Neural cell (in vitro differentiated cells): ENCODE measurements around the gene ADGRD1. TPM values are rescaled to one million over a fixed set of nuclear protein-coding genes. Genes with fewer than 3 reads are reported as not detected.

Source experiments
- H2AFZ ChIP-seq: fragments of 200-600, 300-800 bp; sonication (generic), shearing (Covaris generic); 2 replicates; pipeline ENCODE4 v1.6.0; 2014; ENCODE audit warnings: low read depth, mild to moderate bottlenecking, antibody characterized with exemption, low read length, moderate library complexity
- H3F3A ChIP-seq: fragments of 200-600 bp; shearing (Covaris generic); 2 replicates; pipeline ENCODE4 v1.6.1; 2016; ENCODE audit warnings: mild to moderate bottlenecking, moderate library complexity, mixed read lengths, antibody characterized with exemption, low read length; ENCODE audit not compliant: insufficient read depth, poor library complexity, severe bottlenecking
- H3K27ac ChIP-seq: fragments of 200-600, 300-800 bp; sonication (generic), shearing (Covaris generic); 2 replicates; pipeline ENCODE4 v1.5.1; 2014; ENCODE audit warnings: mild to moderate bottlenecking, low read length, moderate library complexity
- H3K27me3 ChIP-seq: fragments of 300-800, 200-600 bp; sonication (generic), shearing (Covaris generic); 2 replicates; pipeline ENCODE4 v1.6.0; 2014; ENCODE audit warnings: mild to moderate bottlenecking, low read depth, low read length, moderate library complexity; ENCODE audit not compliant: insufficient read depth
- H3K36me3 ChIP-seq: fragments of 300-800, 200-600 bp; sonication (generic), shearing (Covaris generic); 2 replicates; pipeline ENCODE4 v1.5.1; 2014; ENCODE audit warnings: mild to moderate bottlenecking, antibody characterized with exemption, low read length, moderate library complexity; ENCODE audit not compliant: insufficient read depth
- H3K4me2 ChIP-seq: fragments of 300-800, 200-600 bp; sonication (generic), shearing (Covaris generic); 2 replicates; pipeline ENCODE4 v1.6.0; 2014; ENCODE audit warnings: mild to moderate bottlenecking, low read length
- H3K4me3 ChIP-seq: fragments of 300-800, 200-600 bp; sonication (generic), shearing (Covaris generic); 2 replicates; pipeline ENCODE4 v1.5.1; 2014; ENCODE audit warnings: mild to moderate bottlenecking, low read length, moderate library complexity
- H3K79me2 ChIP-seq: fragments of 200-600 bp; shearing (Covaris generic); replicated peaks from 2 replicates; pipeline ENCODE4 v1.6.0; 2014; ENCODE audit warnings: mild to moderate bottlenecking, low read length, moderate library complexity; ENCODE audit not compliant: insufficient read depth
- H3K9ac ChIP-seq: fragments of 300-800, 200-600 bp; sonication (generic), shearing (Covaris generic); 2 replicates; pipeline ENCODE4 v1.6.1; 2016; ENCODE audit warnings: mild to moderate bottlenecking, low read length, mixed read lengths
- H3K9me2 ChIP-seq: fragments of 200-600 bp; shearing (Covaris generic); 2 replicates; pipeline ENCODE4 v1.6.1; 2016; ENCODE audit warnings: mild to moderate bottlenecking, low read length, mixed read lengths; ENCODE audit not compliant: insufficient read depth
- H3K9me3 ChIP-seq: fragments of 200-600, 300-800 bp; sonication (generic), shearing (Covaris generic); 2 replicates; pipeline ENCODE4 v1.6.1; 2016; ENCODE audit warnings: mild to moderate bottlenecking, mixed run types, low read length, moderate library complexity, mixed read lengths
- H4K20me1 ChIP-seq: fragments of 200-600 bp; shearing (Covaris generic); 2 replicates; pipeline ENCODE4 v1.6.1; 2016; ENCODE audit warnings: mild to moderate bottlenecking, mixed run types; ENCODE audit not compliant: insufficient read depth
- EP300 ChIP-seq: fragments of 450-650 bp; conservative IDR thresholded peaks from 2 replicates; pipeline ENCODE4 v1.6.1; 2014; ENCODE audit warnings: antibody characterized with exemption, mild to moderate bottlenecking, moderate library complexity; ENCODE audit not compliant: poor library complexity, severe bottlenecking
- EZH2 ChIP-seq: fragments of 200-600, 300-800 bp; shearing (Covaris generic), sonication (generic); IDR thresholded peaks from 2 replicates; pipeline ENCODE4 v1.6.1; 2014; ENCODE audit warnings: antibody characterized with exemption, low read length, borderline replicate concordance, mild to moderate bottlenecking; ENCODE audit not compliant: insufficient read depth, poor library complexity, severe bottlenecking
- MXI1 ChIP-seq: fragments of 450-650 bp; conservative IDR thresholded peaks from 2 replicates; pipeline ENCODE4 v1.6.1; 2014; ENCODE audit warnings: antibody characterized with exemption, mild to moderate bottlenecking; ENCODE audit not compliant: poor library complexity, severe bottlenecking
- POLR2AphosphoS5 ChIP-seq: IDR thresholded peaks from 2 replicates; pipeline ENCODE4 v1.6.1; 2012
- RAD21 ChIP-seq: fragments of 450-650 bp; conservative IDR thresholded peaks from 2 replicates; pipeline ENCODE4 v1.6.1; 2014; ENCODE audit warnings: antibody characterized with exemption, mild to moderate bottlenecking, moderate library complexity
- SMC3 ChIP-seq: fragments of 450-650 bp; conservative IDR thresholded peaks from 2 replicates; pipeline ENCODE4 v1.6.1; 2014; ENCODE audit warnings: antibody characterized with exemption, mild to moderate bottlenecking, moderate library complexity; ENCODE audit not compliant: poor library complexity
- TAF1 ChIP-seq: IDR thresholded peaks from 2 replicates; pipeline ENCODE4 v1.6.1; 2012; ENCODE audit warnings: low read depth
- polyA plus RNA-seq: library from polyadenylated mRNA; depleted of rRNA; stranded (reverse); fragments of >200 nt; gene quantifications from 2 replicates; pipeline ENCODE4 v1.2.3, GENCODE V29; 2014
- TF ChIP-seq, protein P1 (sequence below): fragments of 450-650 bp; IDR thresholded peaks from 2 replicates; pipeline ENCODE4 v1.5.1; 2014; ENCODE audit warnings: antibody characterized with exemption, mild to moderate bottlenecking, moderate library complexity; ENCODE audit not compliant: poor library complexity, severe bottlenecking
- TF ChIP-seq, protein P2 (sequence below): IDR thresholded peaks from 2 replicates; pipeline ENCODE4 v1.6.1; 2012; ENCODE audit warnings: borderline replicate concordance

ADGRD1 gene
- polyA plus RNA-seq, 1 donor from 2014 or later: 1.7 TPM

DNA sequence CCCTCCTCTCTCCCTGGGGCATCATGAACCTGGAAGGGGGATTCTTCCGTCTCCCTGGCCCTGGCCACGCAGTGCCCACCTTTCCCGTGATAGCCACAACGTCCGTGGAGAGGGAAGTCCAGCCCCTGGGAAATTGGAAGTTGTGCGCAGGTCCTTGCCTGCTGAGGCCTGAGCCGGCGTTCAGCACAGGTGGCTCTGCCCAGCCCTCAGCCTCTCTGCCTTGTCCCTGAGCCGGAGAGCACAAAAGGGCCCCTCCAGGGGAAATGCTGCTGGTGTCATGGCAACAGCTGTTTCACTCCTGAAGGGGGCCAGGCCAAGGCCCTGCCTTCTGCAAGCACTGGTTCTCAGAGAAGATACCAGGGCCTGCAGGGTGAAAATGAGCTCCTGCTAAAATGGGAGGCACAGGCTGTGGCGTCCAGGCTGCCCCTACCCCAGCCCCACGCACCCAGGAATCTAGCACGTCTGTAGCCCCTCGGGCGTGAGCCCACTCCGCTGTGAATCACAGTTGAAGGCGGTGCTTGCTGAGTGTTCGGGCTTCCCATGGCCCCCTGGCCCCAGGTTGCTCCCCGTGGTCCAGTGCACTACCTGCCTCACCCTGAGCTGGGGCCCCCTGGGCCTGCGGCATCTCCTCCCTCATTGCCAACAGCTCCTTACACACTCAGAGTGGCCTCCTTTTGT, 149.4 kb downstream of the ADGRD1 start:
- no peaks in the 10 kb centered on the region for H4K20me1 ChIP-seq
- H3K4me2 ChIP-seq: no peak overlapping the region
- no peaks in the 10 kb centered on the region for H3K79me2 ChIP-seq
- H3K9me3 ChIP-seq: no peaks in the 10 kb centered on the region
- peak overlapping the region; percentile 14 for H2AFZ ChIP-seq
- no peak overlapping the region for H3K27ac ChIP-seq
- H3K4me3 ChIP-seq: peak overlapping the region; percentile 18
- H3K9me2 ChIP-seq: no peaks in the 10 kb centered on the region
- peak overlapping the region; percentile 46 for H3K9ac ChIP-seq
- H3K27me3 ChIP-seq: no peaks in the 10 kb centered on the region
- TF ChIP-seq, protein P1, sequence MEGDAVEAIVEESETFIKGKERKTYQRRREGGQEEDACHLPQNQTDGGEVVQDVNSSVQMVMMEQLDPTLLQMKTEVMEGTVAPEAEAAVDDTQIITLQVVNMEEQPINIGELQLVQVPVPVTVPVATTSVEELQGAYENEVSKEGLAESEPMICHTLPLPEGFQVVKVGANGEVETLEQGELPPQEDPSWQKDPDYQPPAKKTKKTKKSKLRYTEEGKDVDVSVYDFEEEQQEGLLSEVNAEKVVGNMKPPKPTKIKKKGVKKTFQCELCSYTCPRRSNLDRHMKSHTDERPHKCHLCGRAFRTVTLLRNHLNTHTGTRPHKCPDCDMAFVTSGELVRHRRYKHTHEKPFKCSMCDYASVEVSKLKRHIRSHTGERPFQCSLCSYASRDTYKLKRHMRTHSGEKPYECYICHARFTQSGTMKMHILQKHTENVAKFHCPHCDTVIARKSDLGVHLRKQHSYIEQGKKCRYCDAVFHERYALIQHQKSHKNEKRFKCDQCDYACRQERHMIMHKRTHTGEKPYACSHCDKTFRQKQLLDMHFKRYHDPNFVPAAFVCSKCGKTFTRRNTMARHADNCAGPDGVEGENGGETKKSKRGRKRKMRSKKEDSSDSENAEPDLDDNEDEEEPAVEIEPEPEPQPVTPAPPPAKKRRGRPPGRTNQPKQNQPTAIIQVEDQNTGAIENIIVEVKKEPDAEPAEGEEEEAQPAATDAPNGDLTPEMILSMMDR: no peak
- TF ChIP-seq EP300 (no peak), TAF1 (no peak), POLR2AphosphoS5 (no peak), RAD21 (no peak), EZH2 (no peak), MXI1 (no peak), SMC3 (no peak)
- TF ChIP-seq, protein P2, sequence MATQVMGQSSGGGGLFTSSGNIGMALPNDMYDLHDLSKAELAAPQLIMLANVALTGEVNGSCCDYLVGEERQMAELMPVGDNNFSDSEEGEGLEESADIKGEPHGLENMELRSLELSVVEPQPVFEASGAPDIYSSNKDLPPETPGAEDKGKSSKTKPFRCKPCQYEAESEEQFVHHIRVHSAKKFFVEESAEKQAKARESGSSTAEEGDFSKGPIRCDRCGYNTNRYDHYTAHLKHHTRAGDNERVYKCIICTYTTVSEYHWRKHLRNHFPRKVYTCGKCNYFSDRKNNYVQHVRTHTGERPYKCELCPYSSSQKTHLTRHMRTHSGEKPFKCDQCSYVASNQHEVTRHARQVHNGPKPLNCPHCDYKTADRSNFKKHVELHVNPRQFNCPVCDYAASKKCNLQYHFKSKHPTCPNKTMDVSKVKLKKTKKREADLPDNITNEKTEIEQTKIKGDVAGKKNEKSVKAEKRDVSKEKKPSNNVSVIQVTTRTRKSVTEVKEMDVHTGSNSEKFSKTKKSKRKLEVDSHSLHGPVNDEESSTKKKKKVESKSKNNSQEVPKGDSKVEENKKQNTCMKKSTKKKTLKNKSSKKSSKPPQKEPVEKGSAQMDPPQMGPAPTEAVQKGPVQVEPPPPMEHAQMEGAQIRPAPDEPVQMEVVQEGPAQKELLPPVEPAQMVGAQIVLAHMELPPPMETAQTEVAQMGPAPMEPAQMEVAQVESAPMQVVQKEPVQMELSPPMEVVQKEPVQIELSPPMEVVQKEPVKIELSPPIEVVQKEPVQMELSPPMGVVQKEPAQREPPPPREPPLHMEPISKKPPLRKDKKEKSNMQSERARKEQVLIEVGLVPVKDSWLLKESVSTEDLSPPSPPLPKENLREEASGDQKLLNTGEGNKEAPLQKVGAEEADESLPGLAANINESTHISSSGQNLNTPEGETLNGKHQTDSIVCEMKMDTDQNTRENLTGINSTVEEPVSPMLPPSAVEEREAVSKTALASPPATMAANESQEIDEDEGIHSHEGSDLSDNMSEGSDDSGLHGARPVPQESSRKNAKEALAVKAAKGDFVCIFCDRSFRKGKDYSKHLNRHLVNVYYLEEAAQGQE: no peak
- no peaks in the 10 kb centered on the region for H3K36me3 ChIP-seq
- no peaks in the 10 kb centered on the region for H3F3A ChIP-seq

DNA sequence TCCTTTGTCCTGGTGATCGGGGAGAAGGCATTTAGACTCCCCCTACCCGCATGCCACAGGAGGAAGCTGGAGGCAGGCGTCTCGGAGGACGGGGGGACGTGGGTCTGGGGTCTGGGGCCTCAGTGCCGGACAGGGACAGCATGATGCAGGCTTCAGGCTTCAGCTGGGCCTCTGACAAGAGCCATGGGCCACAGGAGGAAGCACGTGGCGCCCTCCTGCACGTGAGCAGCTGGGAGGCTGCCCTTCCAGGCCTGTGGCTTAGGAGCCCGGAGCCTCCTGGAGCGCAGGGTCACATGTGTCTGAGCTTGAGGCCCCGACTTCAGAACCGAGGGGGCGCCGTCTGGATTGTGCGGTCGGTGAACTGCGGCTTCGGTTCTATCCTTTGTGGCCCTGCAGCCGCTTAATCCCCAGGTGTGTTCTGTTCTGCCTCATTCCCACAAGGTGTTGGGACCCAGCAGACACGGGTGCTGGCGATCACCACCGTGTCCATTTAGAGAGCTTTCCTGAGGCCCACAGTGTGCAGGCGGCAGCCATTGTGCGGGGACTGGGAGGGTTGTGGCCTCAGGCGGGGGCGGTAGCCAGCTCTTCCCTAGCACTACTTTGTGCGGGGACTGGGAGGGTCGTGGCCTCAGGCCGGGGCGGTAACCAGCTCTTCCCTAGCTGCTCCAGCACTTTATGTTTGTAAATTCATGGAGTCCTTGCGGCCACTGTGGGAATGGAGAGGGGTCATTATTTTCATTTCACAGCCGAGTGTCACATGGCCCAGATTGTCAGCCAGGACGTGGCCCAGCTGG, 150.2 kb downstream of the ADGRD1 start:
- H3K27me3 ChIP-seq: no peaks in the 10 kb centered on the region
- H3K79me2 ChIP-seq: no peaks in the 10 kb centered on the region
- H2AFZ ChIP-seq: no peak overlapping the region
- no peak overlapping the region for H3K4me3 ChIP-seq
- no peaks in the 10 kb centered on the region for H3K9me3 ChIP-seq
- no peak overlapping the region for H3K27ac ChIP-seq
- H3K36me3 ChIP-seq: no peaks in the 10 kb centered on the region
- no peaks in the 10 kb centered on the region for H3K9me2 ChIP-seq
- H3K4me2 ChIP-seq: no peak overlapping the region
- H4K20me1 ChIP-seq: no peaks in the 10 kb centered on the region
- H3F3A ChIP-seq: no peaks in the 10 kb centered on the region
- peak overlapping the region; percentile 46 for H3K9ac ChIP-seq
- TF ChIP-seq MXI1: no peak
- TF ChIP-seq TAF1: no peak
